DMS114 treated with DMSO at 0.1 percent for 48 hours (cell line): ENCODE results near the gene CAV2.

ENCODE experiments used
- DNase-seq: peaks from one replicate; lab custom pipeline; 2025; ENCODE audit not compliant: unreplicated experiment; lab: John Stamatoyannopoulos, UW

The CAV2 gene

GRCh38 chr7:116522247-116522646 is 22.7 kb downstream of the CAV2 start:
- no peak for DNase-seq

GRCh38 chr7:116524221-116524608 is 24.7 kb downstream of the CAV2 start:
- no peak for DNase-seq

GRCh38 chr7:116524609-116525297 is 25.2 kb downstream of the CAV2 start, which contains the start of gene CAV1:
TSS of gene CAV1 (plus strand) at chr7:116525036. CDS start at chr7:116525063, 27 bp downstream.
- no peak for DNase-seq

- DNase-seq, result no peak
Measured at GRCh38 chr7:116525298-116525912, 25.9 kb downstream of the CAV2 start.

GRCh38 chr7:116525913-116526861 is 26.6 kb downstream of the CAV2 start:
- peak; percentile 27 for DNase-seq

GRCh38 chr7:116526897-116527296 is 27.4 kb downstream of the CAV2 start:
- no peak for DNase-seq

- no peak for DNase-seq
Measured at GRCh38 chr7:116527521-116527920, 28.0 kb downstream of the CAV2 start.

GRCh38 chr7:116528008-116528789 is 28.7 kb downstream of the CAV2 start:
- DNase-seq, result no peak

GRCh38 chr7:116529250-116529649 is 29.7 kb downstream of the CAV2 start:
- no peak for DNase-seq

- DNase-seq, result no peak
Measured at GRCh38 chr7:116530107-116530820, 30.7 kb downstream of the CAV2 start.

- DNase-seq, result no peak
Measured at GRCh38 chr7:116532102-116532688, 32.7 kb downstream of the CAV2 start.

GRCh38 chr7:116534790-116535189 is 35.3 kb downstream of the CAV2 start:
- DNase-seq, result no peak

GRCh38 chr7:116535416-116535815 is 35.9 kb downstream of the CAV2 start:
- no peak for DNase-seq

- DNase-seq, result no peak
Measured at GRCh38 chr7:116538138-116538537, 38.6 kb downstream of the CAV2 start.

GRCh38 chr7:116539879-116540278 is 40.3 kb downstream of the CAV2 start:
- no peak for DNase-seq

- no peak for DNase-seq
Measured at GRCh38 chr7:116540743-116541142, 41.2 kb downstream of the CAV2 start.

- DNase-seq, result no peak
Measured at GRCh38 chr7:116541951-116542350, 42.4 kb downstream of the CAV2 start.

GRCh38 chr7:116542618-116543017 is 43.1 kb downstream of the CAV2 start:
- no peak for DNase-seq

- DNase-seq, result no peak
Measured at GRCh38 chr7:116543664-116544063, 44.1 kb downstream of the CAV2 start.

GRCh38 chr7:116544487-116544886 is 44.9 kb downstream of the CAV2 start:
- DNase-seq, result no peak
